GM19351 (cell line): ENCODE measurements around the gene SLC6A17.

Source experiments
- ATAC-seq: cut with Tn5 transposase; IDR thresholded peaks from one replicate; pipeline ENCODE4 v1.9.1; 2021; ENCODE audit warnings: mild to moderate bottlenecking, moderate library complexity; ENCODE audit not compliant: unreplicated experiment

The SLC6A17 gene

DNA sequence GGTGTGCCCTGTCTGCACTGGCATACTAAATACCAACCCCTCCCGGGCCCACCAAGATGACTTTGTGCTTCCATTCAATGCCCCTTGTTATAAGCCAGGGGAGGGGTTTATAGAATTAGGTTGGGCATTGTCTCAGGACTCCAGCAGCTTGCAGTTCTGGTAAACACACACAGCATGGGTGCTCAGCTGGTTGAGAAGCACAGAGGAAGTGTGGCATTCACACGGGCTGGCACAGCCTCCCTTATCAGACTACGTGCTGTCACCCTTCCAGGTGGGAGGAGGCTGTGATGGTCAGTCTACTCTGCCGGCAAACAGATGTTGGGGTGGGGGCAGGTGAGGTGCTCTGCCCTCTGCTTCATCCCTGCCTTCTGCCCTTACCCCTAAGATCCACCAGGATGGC lies 15.0 kb upstream of the SLC6A17 start:
- ATAC-seq = no peak

DNA sequence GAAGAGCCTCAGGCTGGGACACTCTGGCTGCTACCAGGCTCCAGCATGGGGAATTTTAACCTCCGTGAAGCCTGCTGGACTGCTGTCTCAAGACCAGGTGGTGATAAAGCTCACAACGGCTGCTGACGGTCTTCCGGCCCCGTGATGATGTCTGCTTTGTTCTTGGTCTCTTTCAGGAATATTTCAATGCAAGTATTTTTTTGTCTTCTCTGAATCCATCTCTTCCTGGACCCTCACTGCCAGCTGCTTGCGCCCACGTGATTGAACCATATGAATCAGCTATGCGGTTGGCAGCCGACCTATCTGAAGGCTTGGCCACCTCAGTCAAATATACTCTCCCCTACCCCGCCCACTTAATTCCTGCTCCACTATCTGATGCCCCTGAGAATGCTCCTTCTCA lies 14.6 kb upstream of the SLC6A17 start:
- ATAC-seq = no peak

DNA sequence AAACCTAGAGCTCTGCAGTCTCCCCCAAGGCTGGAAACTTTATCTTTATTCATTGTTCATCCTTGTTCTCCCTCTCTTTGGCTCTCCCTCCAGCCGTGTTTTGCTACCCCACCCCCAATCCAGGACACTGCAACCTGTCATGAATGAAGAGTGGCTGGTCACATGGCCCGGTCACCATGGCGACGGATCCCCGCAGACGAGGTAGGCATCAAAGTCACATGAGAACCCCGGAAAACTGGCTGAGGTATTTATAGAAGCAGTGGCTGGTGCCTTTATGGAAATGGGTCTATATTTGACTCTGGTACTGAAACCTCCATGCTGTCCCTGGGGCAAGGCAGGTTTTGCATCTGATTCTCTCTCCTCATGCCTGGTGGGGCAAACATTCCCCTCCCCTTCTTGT lies 13.4 kb upstream of the SLC6A17 start:
- no peak for ATAC-seq

DNA sequence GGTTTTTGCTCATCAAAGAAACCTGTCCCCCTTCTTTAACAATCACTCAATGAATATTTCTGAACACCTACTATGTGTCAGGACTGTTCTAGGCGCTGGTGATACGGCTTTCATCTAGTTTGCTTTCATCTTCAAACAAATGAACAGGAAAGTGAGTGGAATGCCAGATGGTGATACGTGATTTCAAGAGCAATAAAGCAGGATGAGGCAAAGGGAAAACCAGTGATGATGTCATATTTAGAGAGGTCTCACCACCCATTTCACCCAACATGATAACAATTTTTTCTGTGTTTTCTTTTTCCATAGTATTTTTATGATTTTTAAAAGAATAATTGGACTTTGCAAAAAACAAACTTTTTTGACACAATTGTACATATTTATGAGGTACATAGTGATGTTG lies 11.3 kb upstream of the SLC6A17 start:
- no peak for ATAC-seq

DNA sequence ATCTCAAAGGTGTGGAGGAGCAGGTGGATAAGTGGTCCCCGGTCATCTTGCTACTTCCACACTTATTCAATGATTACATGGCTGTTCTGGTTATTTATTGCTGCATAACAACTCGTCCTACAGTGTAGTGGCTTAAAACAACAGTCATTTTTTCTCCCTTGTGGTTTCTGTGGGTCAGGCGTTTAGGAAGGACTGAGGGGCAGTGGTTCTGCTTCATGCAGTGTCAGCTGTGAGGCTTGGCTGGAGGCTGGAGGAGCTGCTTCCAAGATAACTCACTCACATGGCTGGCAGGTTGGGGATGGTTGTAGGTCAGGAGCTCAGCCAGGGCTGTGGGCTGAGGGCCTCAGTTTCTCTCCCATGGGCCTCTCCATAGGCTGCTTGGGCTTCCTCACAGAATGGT lies 5.9 kb upstream of the SLC6A17 start:
- ATAC-seq = no peak

DNA sequence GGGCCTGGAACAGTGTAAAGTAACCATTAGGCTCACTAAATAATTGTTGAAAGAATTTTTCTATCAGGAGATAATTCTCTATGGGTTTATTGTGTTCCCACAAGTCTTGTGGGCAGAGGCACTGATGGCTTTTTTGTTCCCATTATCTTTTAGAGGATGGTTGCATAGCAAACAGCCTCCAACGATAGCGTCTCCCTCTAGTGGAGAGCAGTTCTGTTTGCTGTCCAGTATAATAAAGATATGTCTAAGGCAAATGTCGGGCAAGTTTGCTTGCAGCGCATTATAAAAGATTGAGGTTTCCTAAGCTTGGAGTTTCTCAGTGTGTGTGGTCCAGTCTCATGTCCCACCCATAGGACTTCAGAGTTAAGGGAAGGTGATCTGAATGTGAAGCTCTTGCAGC lies 1.3 kb upstream of the SLC6A17 start:
- ATAC-seq = no peak

DNA sequence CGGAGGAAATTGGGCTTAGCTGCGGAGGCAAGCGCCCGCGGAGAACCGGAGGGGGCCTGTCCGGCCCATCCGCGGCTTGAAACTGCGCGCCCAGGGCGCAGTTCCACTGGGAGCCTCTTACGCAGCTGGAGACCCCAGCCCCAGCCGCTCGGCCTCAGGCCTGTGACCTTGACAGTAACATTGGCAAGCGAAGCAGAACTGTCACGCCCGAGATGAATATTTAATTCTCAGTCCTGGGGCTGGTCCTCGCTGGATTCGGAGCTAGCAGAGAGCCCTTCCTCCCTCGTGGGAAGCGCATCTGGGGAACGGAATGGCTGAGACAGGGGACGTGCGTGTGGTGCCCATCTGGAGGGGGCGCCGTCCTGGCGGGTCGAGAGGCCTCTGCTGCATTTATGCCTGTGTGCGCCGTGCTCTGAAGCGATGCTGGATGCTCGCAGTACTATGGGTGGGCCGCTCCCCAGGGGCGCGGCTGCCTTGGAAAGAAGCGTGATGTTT lies 928 bp downstream of the SLC6A17 start:
- no peak for ATAC-seq

DNA sequence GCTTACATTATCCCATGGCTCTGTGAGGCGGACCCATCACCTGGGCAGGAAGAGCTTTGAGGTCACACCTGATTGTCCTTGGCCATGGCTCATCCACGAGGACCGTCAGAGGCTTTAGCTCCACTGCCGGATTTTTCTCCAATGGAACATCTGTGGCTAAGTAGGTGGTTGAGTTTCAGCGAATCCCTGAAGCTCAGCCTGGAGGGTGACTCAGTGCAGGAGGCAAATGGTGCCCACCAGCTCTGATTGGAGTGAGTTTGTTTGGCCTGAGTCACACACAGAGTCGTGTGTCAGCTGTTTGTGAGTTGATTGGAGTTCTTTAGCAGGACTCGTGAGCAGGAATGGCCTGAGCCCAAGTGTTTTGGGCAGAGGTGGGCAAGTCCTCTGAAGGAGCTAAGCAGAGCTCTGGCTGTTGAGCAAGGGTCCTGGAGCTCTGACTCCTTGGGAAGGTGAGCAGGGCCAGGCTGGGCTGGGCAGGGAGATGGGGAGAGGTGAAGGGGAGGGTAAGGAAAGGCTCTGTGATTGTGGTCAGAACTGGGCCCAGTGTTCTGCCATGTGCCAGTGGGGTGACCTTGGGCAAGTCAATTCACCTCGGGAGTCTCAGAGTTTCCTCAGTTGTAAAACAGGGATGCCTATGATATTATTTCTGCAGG lies 2.0 kb downstream of the SLC6A17 start:
- no peak for ATAC-seq

DNA sequence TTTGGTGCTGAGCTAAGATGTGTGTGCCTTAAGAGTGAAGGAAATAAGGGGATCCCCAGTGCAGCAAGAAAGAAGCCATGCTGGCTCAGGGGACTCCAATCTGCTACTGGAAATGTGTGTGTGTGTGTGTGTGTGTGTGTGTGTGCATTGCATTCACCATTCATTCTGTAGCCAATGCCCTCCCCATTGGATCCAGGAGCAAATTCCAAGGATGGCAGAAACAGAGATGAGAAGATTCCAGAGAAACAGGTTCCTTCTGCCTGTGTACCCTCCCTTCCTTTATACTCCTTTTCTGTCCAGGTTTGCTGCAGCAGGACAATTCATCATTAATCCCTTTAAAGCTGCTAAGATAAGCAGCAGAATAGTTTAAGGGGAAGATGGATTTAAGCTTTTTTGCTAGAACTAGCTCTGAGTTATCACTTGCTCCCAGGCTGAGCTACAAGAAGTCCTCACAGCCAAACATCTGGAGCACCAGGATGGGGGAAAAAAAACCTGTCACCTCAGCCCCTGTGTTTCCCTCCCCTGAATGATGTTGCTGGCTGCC lies 3.2 kb downstream of the SLC6A17 start:
- no peak for ATAC-seq

DNA sequence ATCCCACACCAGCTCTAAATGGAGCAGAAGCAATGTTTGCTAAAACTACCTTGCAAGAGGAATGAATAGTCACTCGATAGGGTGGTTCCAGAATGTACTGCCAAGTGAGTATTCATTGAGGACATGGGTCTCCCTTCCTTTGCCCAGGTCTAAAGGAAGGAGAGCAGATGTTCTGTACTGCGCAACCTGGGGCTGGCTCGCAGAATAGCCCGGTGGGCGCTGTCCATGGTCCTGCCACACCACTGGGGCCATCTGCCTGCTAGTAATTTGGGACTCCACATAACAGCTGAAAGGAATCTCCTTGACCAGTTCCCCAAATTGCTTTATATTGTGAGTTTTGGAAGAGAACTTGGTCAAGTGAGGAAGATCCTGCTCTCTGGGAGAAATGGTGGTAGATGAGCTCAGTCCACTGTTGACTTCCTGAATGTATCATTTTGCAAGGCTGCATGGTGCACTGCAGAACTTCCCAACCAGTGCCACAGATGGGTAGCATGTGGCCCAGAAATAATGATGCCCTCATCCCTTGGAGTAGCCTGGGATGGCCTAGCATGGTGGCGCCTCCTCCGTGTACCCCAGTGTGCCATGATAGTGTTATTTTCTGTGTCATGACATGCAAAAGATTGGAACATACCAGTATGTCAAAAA lies 5.7 kb downstream of the SLC6A17 start:
- ATAC-seq = no peak

DNA sequence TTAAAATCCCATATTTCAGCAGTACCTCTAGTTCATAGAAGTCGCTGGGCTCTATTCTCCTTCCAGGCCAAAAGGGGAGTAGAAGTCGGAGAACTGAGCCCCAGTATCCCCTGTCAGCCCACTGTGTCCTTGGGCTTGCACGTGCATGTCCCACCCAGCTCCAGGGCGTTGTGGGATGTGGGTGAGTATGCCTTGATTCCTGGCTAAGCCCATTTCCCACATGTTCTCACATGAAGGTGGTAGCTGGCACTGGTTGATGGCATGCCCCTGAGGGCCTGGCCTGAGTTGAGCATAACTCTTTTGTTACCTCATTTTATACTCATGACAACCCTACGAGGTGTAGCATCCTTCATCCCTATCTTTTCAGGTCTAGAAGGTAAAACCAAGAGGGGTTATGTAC lies 8.0 kb downstream of the SLC6A17 start:
- no peak for ATAC-seq

DNA sequence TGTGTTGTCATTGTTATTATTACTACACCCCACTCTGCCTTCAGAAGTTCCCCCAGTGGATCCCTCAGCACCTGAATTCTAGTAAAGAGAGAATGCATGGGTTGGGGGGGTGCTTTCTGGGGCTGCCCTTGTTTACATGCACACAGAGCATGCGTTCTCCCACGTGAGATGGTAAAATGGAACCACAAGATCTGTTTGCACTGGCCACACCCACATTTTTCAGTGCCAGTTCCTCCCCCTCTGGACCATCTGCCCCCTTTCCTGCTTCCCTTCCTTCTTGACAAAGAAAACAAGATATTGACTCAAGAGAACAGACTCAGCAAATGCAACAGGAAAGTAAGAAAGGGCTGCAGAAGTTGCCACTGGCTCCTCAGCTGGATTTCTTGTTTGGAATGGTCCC lies 8.9 kb downstream of the SLC6A17 start:
- no peak for ATAC-seq

DNA sequence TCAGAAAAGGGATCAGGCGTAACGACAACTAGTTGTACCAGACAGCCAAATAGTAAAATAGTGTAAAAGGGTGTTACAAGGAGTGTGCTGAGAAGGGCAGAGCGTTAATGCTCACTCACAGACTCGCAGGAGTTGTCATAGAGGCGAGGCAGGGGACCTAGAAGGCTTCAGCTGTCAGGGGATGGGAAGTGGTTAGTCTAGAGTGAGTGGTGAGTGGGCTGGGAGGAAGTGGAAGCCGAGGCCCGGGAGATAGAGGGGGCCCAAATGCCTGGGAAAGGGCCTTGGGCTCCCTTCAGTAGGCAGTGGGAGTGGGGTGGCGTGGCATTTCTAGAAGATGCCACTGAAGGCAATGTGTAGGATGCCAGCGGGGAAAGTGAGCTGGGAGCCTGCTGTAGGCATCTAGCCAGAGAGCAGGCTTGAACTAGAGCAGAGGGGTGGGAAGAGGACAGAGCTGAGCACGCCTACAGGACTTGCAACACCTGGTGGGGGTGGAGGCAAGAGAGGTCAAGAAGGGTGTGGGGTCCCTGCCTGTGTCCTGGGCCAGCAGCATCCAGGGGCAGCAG lies 10.3 kb downstream of the SLC6A17 start:
- ATAC-seq = no peak

DNA sequence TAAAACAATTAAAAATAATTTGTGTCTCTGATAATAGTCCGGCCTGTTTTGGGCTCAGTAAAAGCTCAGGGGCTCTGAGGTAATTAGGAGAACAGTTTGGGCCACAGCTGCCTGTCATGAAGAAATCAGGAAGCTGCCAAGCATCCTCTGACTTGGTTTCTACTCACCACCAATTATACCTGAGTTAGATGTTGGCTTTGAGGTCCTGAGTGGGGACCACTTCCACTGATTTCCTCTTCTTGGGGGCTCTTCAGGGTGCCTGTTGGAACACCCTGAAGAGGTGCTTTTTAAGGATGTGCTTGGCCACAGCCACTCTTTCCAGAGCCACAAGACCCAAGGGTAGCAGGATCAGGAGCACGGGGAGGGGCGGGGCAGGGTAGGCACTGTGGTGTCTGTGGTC lies 10.9 kb downstream of the SLC6A17 start:
- ATAC-seq = no peak

DNA sequence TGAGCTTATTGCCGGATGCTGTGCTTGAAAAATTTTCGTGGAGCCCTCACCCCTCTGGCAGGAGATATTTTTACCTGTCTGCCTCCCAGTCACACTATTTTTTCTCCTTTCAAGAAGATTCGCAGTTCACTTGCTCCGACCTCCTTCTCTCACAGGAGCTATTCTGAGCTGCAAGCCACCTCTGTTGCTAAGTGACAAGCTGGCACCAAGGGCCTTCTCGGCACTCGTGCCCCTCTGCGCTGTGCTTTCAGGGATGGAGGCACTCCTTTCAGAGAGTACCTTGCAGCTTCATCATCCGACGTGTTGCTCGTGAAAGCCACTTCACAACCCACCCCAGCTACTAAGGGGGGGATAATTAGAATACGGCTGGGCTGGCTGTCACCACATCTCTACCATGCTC lies 11.6 kb downstream of the SLC6A17 start:
- ATAC-seq = no peak

DNA sequence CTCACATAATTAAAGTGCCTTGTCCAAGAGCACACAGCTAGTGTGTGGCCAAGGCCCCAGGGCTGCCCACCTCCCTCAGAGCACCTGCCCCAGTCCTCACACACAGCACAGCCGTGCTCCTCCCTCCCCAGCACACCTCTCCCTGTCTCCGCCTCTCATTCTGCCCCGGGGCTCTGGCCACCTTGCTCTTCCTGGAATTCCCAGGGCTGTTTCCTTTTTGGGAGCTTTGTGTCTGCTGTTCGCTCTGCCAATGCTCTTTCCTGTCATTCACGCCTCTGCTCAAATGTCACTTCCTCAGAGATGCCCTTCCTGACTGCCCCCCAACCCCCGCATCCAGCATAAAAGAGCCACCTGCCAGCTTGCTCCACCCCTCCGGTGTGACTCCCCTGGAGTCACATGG lies 13.3 kb downstream of the SLC6A17 start:
- ATAC-seq = no peak

DNA sequence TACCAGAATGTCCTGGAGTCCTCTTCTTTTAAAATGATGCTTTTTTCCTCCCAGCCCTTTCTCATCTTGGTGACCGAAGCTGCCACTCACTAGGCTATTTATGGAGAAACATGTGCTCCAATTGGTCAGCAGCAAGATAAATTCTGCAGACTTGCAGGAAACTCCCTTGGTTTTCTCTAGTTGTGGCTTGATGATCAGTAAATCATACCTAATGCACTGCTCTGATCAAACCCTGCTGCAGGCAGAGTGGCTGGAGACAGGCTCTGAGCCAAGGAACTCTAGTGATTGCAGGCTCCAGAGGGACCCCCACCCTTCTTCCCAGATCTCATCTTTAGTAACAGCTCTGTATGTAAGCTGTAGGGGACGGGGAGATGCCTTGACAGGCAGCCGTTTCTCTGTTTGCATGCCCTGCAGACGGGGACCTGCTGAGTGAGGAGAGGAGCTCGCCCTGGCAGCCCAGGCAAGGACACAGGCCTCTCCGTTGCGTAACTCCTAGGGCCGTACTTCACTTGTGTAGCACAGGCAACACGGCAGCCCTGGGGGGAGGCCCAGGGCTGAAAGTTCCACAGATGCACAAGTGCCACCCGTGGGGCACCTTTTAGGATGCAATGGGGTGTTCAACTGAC lies 14.5 kb downstream of the SLC6A17 start:
- ATAC-seq = no peak

DNA sequence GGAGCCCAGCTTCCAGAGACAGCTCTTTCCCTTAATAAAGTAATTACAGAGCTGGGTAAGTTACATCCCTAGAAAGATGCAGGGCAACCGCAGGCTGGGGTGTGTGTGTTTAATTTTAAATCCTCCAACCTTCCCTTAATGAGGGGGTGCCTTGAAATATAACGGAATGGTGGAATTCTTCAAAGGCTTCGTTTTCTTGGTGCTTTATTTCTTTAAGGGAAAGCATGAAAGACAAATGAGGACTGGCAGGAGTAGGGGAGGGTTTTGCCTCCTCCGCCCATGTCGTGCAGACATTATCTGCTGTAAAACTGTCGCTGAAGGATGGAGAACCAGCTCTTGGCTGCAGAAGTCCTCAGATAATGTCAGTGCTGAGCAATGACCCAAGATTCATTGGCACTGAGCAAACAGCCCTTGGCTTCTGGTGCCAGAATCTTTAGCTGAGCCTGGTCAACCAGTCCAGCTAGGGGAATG lies 15.5 kb downstream of the SLC6A17 start:
- ATAC-seq = no peak

DNA sequence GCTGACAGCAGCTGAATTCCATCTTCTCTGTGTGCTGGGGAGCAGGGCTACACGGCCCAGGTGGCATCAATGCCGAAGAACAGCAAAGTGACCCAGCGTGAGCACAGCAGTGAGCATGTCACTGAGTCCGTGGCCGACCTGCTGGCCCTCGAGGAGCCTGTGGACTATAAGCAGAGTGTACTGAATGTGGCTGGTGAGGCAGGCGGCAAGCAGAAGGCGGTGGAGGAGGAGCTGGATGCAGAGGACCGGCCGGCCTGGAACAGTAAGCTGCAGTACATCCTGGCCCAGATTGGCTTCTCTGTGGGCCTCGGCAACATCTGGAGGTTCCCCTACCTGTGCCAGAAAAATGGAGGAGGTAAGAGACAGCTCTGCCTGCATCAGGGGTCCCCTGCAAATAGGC lies 16.6 kb downstream of the SLC6A17 start:
- ATAC-seq = no peak

DNA sequence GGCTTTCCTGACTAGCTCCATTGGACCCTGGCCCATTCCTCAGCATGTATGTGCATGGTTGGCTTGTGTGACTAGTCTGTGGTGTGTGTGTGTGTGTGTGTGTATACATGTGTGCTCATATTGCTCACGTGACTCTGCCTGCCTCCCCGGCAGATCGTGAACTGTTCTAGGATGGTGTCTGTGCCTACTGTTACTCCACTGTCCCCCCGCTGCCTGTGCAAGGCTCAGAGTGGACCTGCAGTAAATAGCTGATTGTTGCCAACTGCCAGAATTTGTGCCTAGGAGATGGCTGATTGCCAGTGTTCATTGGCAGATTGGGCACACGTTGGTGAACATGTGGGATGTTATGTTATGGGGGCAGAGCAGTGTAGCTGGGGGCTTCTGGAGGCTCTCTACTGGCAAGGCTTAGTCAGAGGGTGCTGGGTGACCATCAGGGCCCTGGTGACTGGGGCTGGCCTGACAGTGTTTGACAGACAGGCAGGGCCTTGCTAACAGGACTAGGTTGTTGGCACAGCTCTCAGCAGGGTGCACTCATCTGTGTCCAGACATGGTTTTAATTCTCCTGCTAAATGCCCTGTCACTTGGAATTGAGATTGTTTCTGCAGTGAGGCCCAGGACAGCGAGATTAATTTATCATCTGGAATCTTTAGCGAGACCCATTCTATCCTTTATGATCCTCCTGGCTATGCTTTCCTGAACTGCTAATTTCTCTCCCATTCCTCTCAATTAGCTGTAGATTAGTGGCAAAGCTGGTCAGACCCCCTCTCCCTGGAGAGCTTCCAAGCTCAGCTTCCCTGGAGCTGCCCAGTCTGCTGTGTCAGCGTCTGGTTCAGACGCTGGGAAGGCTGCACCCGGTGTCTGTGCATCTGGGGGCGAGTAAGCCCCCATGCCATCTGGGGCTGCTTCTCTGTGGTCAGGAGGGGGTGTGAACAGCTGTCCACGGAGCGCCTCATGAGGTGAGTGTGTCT lies 20.8 kb downstream of the SLC6A17 start:
- no peak for ATAC-seq

DNA sequence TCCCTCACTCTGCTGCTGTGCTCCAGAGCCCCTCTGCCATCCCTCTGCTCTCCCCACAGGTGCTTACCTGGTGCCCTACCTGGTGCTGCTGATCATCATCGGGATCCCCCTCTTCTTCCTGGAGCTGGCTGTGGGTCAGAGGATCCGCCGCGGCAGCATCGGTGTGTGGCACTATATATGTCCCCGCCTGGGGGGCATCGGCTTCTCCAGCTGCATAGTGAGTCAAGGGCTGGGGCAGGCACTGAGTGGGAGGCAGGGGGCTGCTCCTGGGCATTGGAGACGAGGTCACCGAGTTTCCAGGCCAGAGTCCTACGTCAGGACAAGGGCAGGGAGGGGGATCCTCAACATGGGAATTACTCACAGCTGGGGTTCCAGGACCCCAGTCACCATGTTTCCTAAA lies 21.7 kb downstream of the SLC6A17 start:
- no peak for ATAC-seq
